Osteoblast (primary cell): ENCODE data around the gene RASA3. TPM values are rescaled to one million over a fixed set of nuclear protein-coding genes. Genes with fewer than 3 reads are reported as not detected.

ENCODE experiments used
- DNase-seq: peaks from one replicate; pipeline ENCODE4 v3.0.0; 2011; ENCODE audit warnings: low spot score, mixed read lengths; ENCODE audit not compliant: insufficient read length; ENCODE audit errors: missing footprints
- H2AFZ ChIP-seq: 2 replicates; pipeline ENCODE4 v1.6.0; 2011; ENCODE audit warnings: mild to moderate bottlenecking, low read length
- H3K27ac ChIP-seq: 2 replicates; pipeline ENCODE4 v1.5.1; 2011; ENCODE audit warnings: mild to moderate bottlenecking, low read depth, low read length, moderate library complexity
- H3K27me3 ChIP-seq: 2 replicates; pipeline ENCODE4 v1.6.0; 2012; ENCODE audit warnings: mild to moderate bottlenecking, control low read depth, inconsistent platforms, low read length, moderate library complexity; ENCODE audit not compliant: insufficient read depth
- H3K36me3 ChIP-seq: 2 replicates; pipeline ENCODE4 v1.5.1; 2011; ENCODE audit warnings: mild to moderate bottlenecking, low read length, control low read depth, moderate library complexity; ENCODE audit not compliant: insufficient read depth
- H3K4me1 ChIP-seq: 2 replicates; pipeline ENCODE4 v1.5.1; 2011; ENCODE audit warnings: mild to moderate bottlenecking, low read length, control low read depth, moderate library complexity; ENCODE audit not compliant: insufficient read depth
- H3K4me2 ChIP-seq: 2 replicates; pipeline ENCODE4 v1.6.0; 2011; ENCODE audit warnings: mild to moderate bottlenecking, low read length; ENCODE audit not compliant: insufficient read depth
- H3K4me3 ChIP-seq: fragments of 200-600 bp; sonication (generic); 3 replicates; pipeline ENCODE4 v1.5.1; 2012; ENCODE audit warnings: mild to moderate bottlenecking, low read length, inconsistent platforms; ENCODE audit not compliant: insufficient read depth
- H3K79me2 ChIP-seq: 2 replicates; pipeline ENCODE4 v1.6.0; 2012; ENCODE audit warnings: mild to moderate bottlenecking, low read length, control low read depth, inconsistent platforms; ENCODE audit not compliant: insufficient read depth
- H3K9me3 ChIP-seq: 2 replicates; pipeline ENCODE4 v1.5.1; 2011; ENCODE audit warnings: low read depth, low read length, control low read depth
- H4K20me1 ChIP-seq: 2 replicates; pipeline ENCODE4 v1.6.0; 2012; ENCODE audit warnings: mild to moderate bottlenecking, low read length, control low read depth; ENCODE audit not compliant: insufficient read depth
- CTCF ChIP-seq: IDR thresholded peaks from 2 replicates; pipeline ENCODE4 v1.5.1; 2011; ENCODE audit warnings: mild to moderate bottlenecking, low read depth, low read length, moderate library complexity; ENCODE audit errors: extremely low read depth
- total RNA-seq: library from RNA; depleted of rRNA; stranded (reverse); fragments of >200 nt; gene quantifications from 2 replicates; pipeline ENCODE4 v1.2.3, GENCODE V29; 2012

RASA3 gene
- total RNA-seq, 1 donor: 41.3 TPM

DNA sequence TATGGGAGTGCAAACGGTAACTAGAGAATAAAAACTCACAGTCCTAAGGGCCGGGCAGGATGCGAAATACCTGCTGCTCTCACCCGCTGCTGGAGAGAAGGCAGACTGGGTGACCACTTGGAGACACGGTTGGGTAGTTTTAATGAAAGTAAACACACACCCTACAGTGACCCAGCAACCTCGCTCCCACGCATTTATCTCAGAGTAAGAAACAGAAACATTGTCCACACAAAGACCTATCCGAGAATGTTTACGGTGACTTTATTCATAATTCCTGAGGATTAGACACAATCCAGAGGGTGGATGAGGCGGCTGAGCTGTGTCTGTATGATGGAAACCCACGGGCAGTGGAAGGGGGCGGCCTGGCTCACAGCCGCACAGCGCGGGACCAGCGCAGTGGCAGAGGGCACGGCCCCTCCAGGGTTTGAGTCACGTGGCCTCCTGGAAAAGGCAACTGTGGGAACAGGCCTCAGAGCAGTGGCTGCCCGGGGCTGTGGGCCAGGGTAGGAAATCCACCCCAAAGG, 85.0 kb downstream of the RASA3 start:
- H3K4me1 ChIP-seq: peaks cover 7% of the 10 kb centered on the region
- H3K4me2 ChIP-seq: no peak overlapping the region
- H3K9me3 ChIP-seq: no peaks in the 10 kb centered on the region
- peaks cover 22% of the 10 kb centered on the region for H4K20me1 ChIP-seq
- no peak for TF ChIP-seq CTCF
- peak overlapping the region; percentile 17 for H3K4me3 ChIP-seq
- peak overlapping the region; percentile 36 for H3K27ac ChIP-seq
- peaks cover 85% of the 10 kb centered on the region for H3K79me2 ChIP-seq
- H3K27me3 ChIP-seq: no peaks in the 10 kb centered on the region
- peaks cover 23% of the 10 kb centered on the region for H3K36me3 ChIP-seq
- H2AFZ ChIP-seq: no peak overlapping the region
- no peak for DNase-seq

DNA sequence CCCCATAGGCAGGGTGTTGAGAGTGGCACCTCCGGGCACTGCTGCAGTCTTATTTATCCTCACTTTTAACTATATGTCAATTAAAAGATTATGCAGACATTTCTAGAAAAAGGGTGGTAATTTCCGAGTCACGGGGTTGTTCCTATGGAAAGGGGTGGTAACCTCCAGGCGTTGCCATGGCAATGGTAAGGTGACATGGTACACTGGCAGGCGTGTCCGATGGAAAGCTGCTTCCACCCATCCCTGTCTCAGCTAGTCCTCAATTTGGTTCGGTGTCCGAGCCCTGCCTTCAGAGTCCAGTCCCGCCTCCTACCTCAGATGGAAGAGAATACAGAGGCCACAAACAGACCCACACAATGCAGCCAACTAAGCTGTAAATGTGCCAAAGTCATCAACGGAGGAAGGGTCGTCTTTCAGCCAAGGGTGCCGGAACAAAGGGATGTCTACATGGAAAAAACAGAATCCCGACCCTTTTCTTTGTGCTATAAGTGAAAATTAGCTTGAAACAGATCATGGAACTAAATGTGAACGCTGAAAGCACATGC, 85.9 kb downstream of the RASA3 start:
- Histone ChIP-seq H3K79me2 (peaks cover 85% of the 10 kb centered on the region), H3K4me3 (no peak overlapping the region), H3K4me1 (peaks cover 7% of the 10 kb centered on the region), H3K27me3 (no peaks in the 10 kb centered on the region), H3K27ac (no peak overlapping the region), H4K20me1 (peaks cover 25% of the 10 kb centered on the region), H2AFZ (no peak overlapping the region), H3K36me3 (peaks cover 31% of the 10 kb centered on the region), H3K4me2 (no peak overlapping the region), H3K9me3 (no peaks in the 10 kb centered on the region)
- DNase-seq: no peak
- TF ChIP-seq CTCF: no peak

GRCh38 chr13:114045113-114045735, 87.2 kb downstream of the RASA3 start:
- no peak for DNase-seq
- Histone ChIP-seq H3K27me3 (no peaks in the 10 kb centered on the region), H3K9me3 (no peaks in the 10 kb centered on the region), H3K4me1 (peaks cover 7% of the 10 kb centered on the region), H2AFZ (no peak overlapping the region), H4K20me1 (peaks cover 23% of the 10 kb centered on the region), H3K4me3 (no peak overlapping the region), H3K4me2 (peak overlapping the region; percentile 33), H3K79me2 (peaks cover 84% of the 10 kb centered on the region), H3K27ac (peak overlapping the region; percentile 73), H3K36me3 (peaks cover 29% of the 10 kb centered on the region)
- no peak for TF ChIP-seq CTCF

GRCh38 chr13:114044486-114044885, 87.9 kb downstream of the RASA3 start:
- peaks cover 83% of the 10 kb centered on the region for H3K79me2 ChIP-seq

More at GRCh38 chr13:114044486-114044885, 87.9 kb downstream of the RASA3 start:
- Histone ChIP-seq H3K9me3 (no peaks in the 10 kb centered on the region), H3K4me1 (peaks cover 7% of the 10 kb centered on the region), H3K27me3 (no peaks in the 10 kb centered on the region), H2AFZ (no peak overlapping the region), H4K20me1 (peaks cover 27% of the 10 kb centered on the region), H3K4me2 (peak overlapping the region; percentile 33), H3K36me3 (peaks cover 25% of the 10 kb centered on the region), H3K4me3 (no peak overlapping the region), H3K27ac (peak overlapping the region; percentile 73)
- TF ChIP-seq CTCF: no peak
- no peak for DNase-seq
